ENCODE results near the gene IRAK1BP1.

Gene IRAK1BP1

DNA sequence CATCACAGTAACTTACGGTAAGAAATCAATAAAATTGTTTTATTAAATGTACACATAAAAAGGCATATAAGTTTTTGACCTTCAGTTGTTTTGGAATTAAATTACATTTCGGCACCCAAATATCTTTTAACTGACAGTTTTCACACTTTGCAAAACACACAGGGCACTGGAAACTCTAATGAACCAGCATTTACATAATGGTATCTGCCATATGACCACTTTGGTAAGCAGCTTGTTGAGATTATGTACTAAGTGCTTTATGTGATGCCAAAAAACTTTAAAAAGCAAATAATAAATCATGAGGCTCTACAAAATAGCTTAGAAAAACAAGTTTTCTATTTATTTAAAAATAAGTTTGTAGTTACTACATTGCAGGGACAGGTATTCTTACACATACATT is 68.2 kb downstream of the IRAK1BP1 start:
- no peaks in the 10 kb centered on the region for H3K4me1 ChIP-seq (ENCODE audit: insufficient read depth, low read length)
- no peak overlapping the region for H3K27ac ChIP-seq (ENCODE audit: low read depth, low read length)
- H3K27me3 ChIP-seq (ENCODE audit: insufficient read depth, low read length) = no peaks in the 10 kb centered on the region
- H3K9me3 ChIP-seq (ENCODE audit: insufficient read depth, low read depth, low read length) = no peaks in the 10 kb centered on the region
- 94% methylated on average over 1 of the region's 2 CpGs for WGBS
- peaks cover 47% of the 10 kb centered on the region for H3K36me3 ChIP-seq (ENCODE audit: insufficient read depth, low read length)
- H3K4me3 ChIP-seq (ENCODE audit: low read length) = no peak overlapping the region
- no peak overlapping the region for H3K9ac ChIP-seq (ENCODE audit: low read depth, low read length)

DNA sequence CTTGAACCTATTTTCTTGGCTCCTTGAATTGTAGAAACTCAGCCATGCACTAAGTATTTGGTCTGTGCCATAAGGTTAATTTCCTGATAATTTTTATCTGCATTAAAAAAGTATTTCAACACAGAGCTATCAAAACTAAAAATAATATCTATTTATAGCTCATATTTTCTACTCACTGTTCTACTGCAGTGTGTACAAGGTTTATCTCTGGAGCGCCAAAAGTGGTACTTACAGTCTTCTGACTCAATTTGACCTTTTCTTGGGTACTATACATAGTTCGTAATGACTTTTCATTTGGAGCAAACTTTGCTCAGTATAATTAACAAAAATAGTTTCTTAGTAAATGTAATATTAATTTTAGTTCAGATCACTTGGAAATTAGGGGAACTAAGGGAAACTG is 69.2 kb downstream of the IRAK1BP1 start:
- H3K4me3 ChIP-seq (ENCODE audit: low read length) = no peak overlapping the region
- 98% methylated on average over 2 of the region's 2 CpGs for WGBS
- peaks cover 57% of the 10 kb centered on the region for H3K36me3 ChIP-seq (ENCODE audit: insufficient read depth, low read length)
- no peaks in the 10 kb centered on the region for H3K27me3 ChIP-seq (ENCODE audit: insufficient read depth, low read length)
- H3K4me1 ChIP-seq (ENCODE audit: insufficient read depth, low read length) = no peaks in the 10 kb centered on the region
- no peak overlapping the region for H3K9ac ChIP-seq (ENCODE audit: low read depth, low read length)
- H3K9me3 ChIP-seq (ENCODE audit: insufficient read depth, low read depth, low read length) = no peaks in the 10 kb centered on the region
- no peak overlapping the region for H3K27ac ChIP-seq (ENCODE audit: low read depth, low read length)

DNA sequence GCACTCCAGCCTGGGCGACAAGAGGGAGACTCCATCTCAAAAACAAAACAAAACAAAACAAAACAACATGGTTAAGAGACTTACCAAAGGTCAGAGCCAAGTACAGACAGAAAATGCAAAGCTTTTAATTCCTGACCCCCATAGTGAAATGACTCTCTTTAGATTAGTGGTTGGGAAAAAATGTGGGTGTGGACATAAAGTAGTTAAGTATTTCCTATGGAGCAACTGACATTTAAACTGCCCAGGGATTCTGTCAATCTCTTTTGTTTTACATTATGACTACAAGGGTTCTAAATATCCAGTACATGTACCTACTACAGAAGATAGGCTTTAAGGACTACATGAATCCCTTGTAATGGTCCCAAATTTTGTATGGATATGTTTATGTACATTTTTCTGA is 75.1 kb downstream of the IRAK1BP1 start:
- H3K4me3 ChIP-seq (ENCODE audit: low read length) = no peak overlapping the region
- no peak overlapping the region for H3K27ac ChIP-seq (ENCODE audit: low read depth, low read length)
- H3K9me3 ChIP-seq (ENCODE audit: insufficient read depth, low read depth, low read length) = no peaks in the 10 kb centered on the region
- no peaks in the 10 kb centered on the region for H3K4me1 ChIP-seq (ENCODE audit: insufficient read depth, low read length)
- H3K36me3 ChIP-seq (ENCODE audit: insufficient read depth, low read length) = peaks cover 98% of the 10 kb centered on the region
- 100% methylated on average over 1 of the region's 1 CpG for WGBS
- H3K27me3 ChIP-seq (ENCODE audit: insufficient read depth, low read length) = no peaks in the 10 kb centered on the region
- no peak overlapping the region for H3K9ac ChIP-seq (ENCODE audit: low read depth, low read length)

DNA sequence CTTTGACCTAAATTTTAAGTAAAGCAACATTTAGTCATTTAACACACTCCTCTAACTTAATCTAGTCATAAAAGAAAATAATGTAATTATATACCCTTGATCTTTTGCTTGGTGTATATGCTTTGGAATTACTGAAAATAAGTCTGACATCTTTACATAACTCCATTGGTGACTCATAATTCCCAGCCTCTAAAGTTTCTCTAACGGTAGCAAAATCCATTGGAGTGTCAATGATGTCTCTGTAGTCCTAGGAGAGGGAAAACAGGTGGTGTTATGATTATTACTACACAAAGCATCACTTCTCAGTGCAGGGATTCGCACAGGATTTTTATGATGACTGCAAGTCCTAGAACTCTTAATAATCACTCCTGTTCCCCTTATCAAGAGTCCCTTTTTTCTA is 80.2 kb downstream of the IRAK1BP1 start:
- H3K4me1 ChIP-seq (ENCODE audit: insufficient read depth, low read length) = no peaks in the 10 kb centered on the region
- peaks cover 100% of the 10 kb centered on the region for H3K36me3 ChIP-seq (ENCODE audit: insufficient read depth, low read length)
- no peaks in the 10 kb centered on the region for H3K27me3 ChIP-seq (ENCODE audit: insufficient read depth, low read length)
- no peak overlapping the region for H3K27ac ChIP-seq (ENCODE audit: low read depth, low read length)
- 100% methylated on average over 2 of the region's 2 CpGs for WGBS
- peaks cover 23% of the 10 kb centered on the region for H3K9me3 ChIP-seq (ENCODE audit: insufficient read depth, low read depth, low read length)
- H3K9ac ChIP-seq (ENCODE audit: low read depth, low read length) = no peak overlapping the region
- no peak overlapping the region for H3K4me3 ChIP-seq (ENCODE audit: low read length)

DNA sequence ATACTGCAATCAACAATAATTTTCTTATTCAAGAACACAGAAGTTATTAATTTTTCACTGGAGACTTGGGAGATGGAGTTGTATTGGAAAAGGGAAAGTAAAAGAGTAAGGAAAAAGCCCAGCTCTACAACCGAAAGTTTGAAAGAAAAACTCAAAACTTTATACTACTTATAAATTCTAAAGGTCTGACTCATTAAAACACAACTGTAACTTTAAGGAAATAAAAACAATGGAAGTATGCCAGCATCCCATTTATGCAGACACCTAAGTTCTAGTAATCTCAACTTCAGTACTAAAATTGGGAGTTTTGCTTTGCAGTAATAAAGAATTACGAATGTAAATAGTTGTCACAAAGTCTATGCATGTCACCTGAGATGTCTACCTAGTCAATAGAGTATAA is 80.6 kb downstream of the IRAK1BP1 start:
- no peak overlapping the region for H3K4me3 ChIP-seq (ENCODE audit: low read length)
- no peak overlapping the region for H3K9ac ChIP-seq (ENCODE audit: low read depth, low read length)
- peaks cover 23% of the 10 kb centered on the region for H3K9me3 ChIP-seq (ENCODE audit: insufficient read depth, low read depth, low read length)
- peaks cover 100% of the 10 kb centered on the region for H3K36me3 ChIP-seq (ENCODE audit: insufficient read depth, low read length)
- 100% methylated on average over 2 of the region's 2 CpGs for WGBS
- no peak overlapping the region for H3K27ac ChIP-seq (ENCODE audit: low read depth, low read length)
- H3K4me1 ChIP-seq (ENCODE audit: insufficient read depth, low read length) = no peaks in the 10 kb centered on the region
- no peaks in the 10 kb centered on the region for H3K27me3 ChIP-seq (ENCODE audit: insufficient read depth, low read length)

DNA sequence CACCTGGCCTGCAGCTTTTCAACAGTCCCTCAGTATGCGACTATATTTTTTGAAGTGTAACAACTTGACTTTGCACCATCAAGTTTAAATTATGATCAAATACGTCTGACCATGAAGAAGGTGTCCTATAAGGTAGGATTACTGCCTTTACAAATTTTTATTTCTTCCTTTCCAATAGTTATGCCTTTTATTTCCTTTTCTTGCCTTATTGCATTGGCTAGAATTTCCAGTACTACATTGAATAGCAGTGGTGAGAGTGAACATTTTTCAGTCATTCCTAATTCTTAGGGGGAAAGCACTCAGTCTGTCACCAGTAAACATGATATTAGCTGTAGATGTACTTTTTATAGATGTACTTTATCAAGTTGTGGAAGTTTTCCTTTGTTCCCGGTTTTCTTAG is 81.4 kb downstream of the IRAK1BP1 start:
- no peak overlapping the region for H3K4me3 ChIP-seq (ENCODE audit: low read length)
- peaks cover 100% of the 10 kb centered on the region for H3K36me3 ChIP-seq (ENCODE audit: insufficient read depth, low read length)
- H3K27ac ChIP-seq (ENCODE audit: low read depth, low read length) = no peak overlapping the region
- 96% methylated on average over 2 of the region's 3 CpGs for WGBS
- no peaks in the 10 kb centered on the region for H3K27me3 ChIP-seq (ENCODE audit: insufficient read depth, low read length)
- peaks cover 23% of the 10 kb centered on the region for H3K9me3 ChIP-seq (ENCODE audit: insufficient read depth, low read depth, low read length)
- H3K9ac ChIP-seq (ENCODE audit: low read depth, low read length) = no peak overlapping the region
- H3K4me1 ChIP-seq (ENCODE audit: insufficient read depth, low read length) = no peaks in the 10 kb centered on the region

DNA sequence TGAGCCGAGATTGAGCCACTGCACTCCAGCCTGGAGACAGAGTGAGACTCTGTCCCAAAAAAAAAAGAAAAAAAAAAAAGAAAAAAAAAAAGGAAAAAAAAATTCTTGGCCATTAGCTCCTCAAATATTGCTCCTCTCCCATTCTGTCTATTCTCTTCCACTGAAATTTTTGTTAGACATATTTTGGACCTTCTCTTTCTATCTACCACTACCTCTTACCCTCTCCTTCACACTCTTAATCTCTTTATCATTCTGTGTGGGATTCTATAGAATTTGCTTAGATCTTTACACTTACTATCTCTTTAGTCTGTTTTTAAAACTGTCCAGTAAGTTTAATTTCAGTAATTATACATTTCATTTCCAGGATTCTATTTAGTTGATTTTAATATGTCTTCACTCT is 85.0 kb downstream of the IRAK1BP1 start:
- WGBS = 93% methylated on average over 1 of the region's 1 CpG
- peaks cover 100% of the 10 kb centered on the region for H3K36me3 ChIP-seq (ENCODE audit: insufficient read depth, low read length)
- no peak overlapping the region for H3K27ac ChIP-seq (ENCODE audit: low read depth, low read length)

More for the DNA sequence above, 85.0 kb downstream of the IRAK1BP1 start:
- H3K4me1 ChIP-seq (ENCODE audit: insufficient read depth, low read length) = peaks cover 11% of the 10 kb centered on the region; the same call in 1 of the 2 replicates
- H3K4me3 ChIP-seq (ENCODE audit: low read length) = no peak overlapping the region
- H3K9me3 ChIP-seq (ENCODE audit: insufficient read depth, low read depth, low read length) = peaks cover 23% of the 10 kb centered on the region
- H3K27me3 ChIP-seq (ENCODE audit: insufficient read depth, low read length) = no peaks in the 10 kb centered on the region
- no peak overlapping the region for H3K9ac ChIP-seq (ENCODE audit: low read depth, low read length)

Data from HUES64 (cell line).